NCI-H748 (cell line): ENCODE measurements around the gene PEX10.
A peak's percentile ranks its signal among the peaks of the same experiment; 100 is the strongest.

ENCODE experiments used
- DNase-seq: peaks from one replicate; lab custom pipeline; 2025; ENCODE audit not compliant: unreplicated experiment; lab: John Stamatoyannopoulos, UW

The PEX10 gene

DNA sequence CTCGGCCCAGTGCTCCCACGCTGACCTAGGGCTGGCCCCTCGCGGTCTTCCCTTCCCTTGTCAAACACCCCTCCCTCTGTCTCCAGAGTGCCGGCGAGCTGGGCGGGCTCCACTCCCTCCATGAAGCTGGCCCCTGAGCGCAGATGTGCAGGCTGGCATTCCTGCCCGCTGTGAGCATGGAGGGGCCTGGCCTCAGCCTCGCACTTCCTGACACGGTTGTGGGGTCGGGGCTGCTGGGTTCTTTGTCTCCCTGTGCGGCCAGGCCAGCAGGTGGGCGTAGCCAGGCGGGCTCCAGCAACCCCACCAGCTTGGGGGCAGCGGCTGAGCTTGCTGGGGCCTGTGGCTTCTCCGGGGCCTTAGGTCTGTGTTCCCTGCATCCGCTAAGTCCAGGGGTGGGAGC is 14.2 kb upstream of the PEX10 start:
- no peak for DNase-seq

DNA sequence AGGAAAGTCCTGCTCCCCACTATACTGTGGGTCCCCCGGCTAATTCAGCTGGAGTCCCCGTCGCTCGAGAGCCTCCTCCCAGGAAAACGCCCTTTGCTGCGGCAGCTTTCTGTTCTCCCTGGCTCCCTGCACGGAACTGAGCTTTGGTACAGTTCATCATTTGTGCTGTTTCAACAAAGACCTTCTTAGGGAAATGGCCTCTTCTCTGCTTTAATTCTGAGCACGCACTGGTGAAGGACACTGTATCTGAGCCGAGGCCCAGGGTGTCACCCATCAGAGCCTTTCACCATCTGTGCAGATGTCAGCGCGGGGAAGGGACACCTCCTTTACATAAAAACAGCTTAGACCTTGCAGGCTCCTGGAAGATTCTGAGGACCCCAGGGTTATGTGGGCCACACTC is 13.5 kb upstream of the PEX10 start:
- no peak for DNase-seq

- no peak for DNase-seq
These were observed 10.2 kb upstream of the PEX10 start for GRCh38 chr1:2422523-2422922.

DNA sequence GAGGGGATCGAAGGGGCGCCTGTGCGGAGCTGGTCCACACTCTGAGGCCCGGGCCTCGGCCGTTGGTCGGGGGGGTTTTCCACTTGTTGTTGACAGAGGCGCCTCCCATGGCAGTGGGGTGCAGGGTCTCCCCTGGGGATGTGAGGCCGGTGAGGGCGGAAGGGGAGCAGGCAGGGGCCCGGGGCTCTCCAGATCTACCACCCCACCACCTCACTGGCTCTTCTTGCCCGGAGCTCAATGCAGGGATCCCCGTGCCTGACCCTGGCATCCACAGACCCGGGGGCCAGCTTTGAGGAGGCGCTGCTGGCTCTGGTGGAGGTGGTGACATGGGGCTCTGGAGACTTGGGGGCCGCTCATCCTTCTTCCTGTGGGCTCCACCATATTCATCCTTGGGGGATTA is 7.1 kb upstream of the PEX10 start:
- no peak for DNase-seq

- DNase-seq, result no peak
These were observed 6.5 kb upstream of the PEX10 start for GRCh38 chr1:2418791-2419320.

GRCh38 chr1:2417833-2418225 is 5.5 kb upstream of the PEX10 start:
- no peak for DNase-seq

DNA sequence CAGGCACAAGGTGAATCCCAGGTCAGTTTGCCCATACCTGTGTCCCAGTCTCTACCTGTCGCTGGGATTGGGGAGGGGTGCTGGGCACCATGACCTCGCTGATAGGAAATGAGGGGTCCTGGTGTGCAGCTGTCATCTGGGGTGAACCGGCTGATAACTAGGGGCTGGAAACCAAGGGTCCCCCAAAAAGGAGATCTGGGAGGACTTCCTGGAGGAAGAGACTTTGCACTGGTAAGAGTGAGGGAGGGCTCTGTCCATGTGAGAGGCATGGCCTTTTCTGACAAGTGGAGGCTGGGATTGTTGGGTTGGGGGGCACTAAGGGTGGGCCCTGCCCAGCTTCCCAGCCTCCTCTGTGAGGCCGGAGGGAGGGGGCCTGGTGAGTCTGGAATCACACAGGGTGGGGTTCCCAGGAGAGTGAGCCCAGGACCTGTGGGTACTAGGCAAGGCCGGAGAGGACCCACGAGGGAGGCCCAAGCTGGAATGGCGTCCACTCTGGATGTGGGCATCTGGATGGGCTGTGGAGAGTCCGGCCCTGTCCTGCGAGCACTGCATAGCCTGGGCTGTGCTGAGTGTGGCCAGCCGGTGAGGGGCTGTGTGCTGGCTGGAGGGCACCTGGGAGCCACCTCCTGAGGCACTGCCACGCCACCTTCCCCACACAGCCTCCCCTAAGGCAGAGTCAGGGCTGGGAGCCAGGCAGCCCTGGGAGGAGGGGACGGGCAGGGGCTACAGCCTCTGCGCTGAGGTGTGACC is 4.9 kb upstream of the PEX10 start:
- no peak for DNase-seq

- DNase-seq, result peak; percentile 26
These were observed 4.0 kb upstream of the PEX10 start for GRCh38 chr1:2416403-2416802.

- peak; percentile 30 for DNase-seq
These were observed 3.4 kb upstream of the PEX10 start for GRCh38 chr1:2415801-2416208.

GRCh38 chr1:2415337-2415736 is 3.0 kb upstream of the PEX10 start:
- no peak for DNase-seq

DNA sequence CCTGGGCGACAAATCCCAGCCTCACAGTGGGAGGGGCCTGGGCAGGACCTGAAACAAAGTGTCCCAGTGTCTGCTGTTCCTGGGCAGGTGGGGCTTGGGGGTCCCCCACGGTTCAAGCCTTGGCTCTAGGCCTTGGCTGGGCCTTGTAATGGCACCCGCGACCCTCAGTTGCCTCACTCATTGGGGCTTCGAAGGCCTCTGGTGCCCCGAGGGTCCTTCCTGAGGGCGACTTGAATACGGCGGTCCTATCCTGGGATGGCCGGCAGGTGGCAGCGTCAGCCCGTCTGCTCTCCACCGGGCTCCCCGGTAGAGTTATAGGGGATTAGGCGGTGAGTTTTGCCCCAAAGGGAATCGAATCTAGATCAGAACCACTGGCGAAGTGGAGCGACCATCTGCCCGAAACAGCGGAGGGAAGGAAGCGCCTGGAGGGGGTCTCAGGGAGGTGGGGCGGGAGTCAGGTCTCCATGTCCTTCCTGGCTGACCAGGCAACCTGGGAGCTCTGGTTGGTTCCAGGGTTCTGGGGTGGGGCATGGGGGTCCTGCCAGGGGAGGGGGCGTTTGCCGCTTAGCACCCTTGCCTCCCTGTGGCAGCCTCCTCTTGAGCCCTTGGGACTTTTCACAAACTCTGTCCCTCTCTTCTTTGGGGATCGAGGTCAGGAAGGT is 2.1 kb upstream of the PEX10 start:
- peak; percentile 53 for DNase-seq

DNA sequence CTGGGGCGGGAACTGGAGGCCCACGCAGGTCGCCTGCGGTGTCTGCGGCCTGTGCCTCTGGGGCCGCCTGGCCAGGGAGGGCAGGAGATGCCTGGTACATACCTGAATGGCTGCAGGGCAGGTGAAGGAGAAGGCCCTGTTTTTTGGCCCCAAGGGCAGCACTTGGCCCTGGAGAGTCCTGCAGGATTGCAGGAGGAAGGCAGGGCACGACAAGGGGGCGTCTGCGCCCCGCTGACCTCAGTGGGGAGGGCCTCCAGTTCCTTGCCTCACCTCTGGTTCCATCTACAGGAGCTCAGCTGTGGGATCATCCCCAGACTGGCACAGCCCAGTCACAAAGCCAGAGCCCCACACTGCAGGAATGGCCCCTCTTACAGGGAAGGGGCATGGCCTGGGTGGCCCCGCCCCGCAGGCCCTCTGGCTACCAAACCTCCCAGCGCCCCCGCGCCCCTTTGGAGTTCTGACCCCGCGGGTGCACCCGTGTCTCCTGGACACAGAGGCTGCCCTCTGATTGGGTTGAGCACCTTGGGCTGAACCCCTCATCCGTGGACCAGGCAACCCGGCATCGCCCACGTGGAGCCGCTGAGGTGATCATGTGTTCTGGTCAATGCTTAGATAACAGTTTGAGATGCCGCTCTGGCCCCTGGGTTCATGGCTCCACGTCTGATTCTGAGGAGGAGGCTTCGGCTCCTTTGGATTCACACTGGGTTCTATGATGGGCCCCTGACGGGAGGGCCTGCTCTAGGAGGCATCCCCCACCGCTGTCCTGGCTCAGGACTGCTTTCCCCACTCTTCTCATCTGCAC is 1.3 kb upstream of the PEX10 start:
- no peak for DNase-seq

GRCh38 chr1:2412773-2413494 is 570 bp upstream of the PEX10 start:
- DNase-seq, result peak; percentile 68

- DNase-seq, result peak; percentile 41
These were observed 466 bp downstream of the PEX10 start for GRCh38 chr1:2411801-2412394.

DNA sequence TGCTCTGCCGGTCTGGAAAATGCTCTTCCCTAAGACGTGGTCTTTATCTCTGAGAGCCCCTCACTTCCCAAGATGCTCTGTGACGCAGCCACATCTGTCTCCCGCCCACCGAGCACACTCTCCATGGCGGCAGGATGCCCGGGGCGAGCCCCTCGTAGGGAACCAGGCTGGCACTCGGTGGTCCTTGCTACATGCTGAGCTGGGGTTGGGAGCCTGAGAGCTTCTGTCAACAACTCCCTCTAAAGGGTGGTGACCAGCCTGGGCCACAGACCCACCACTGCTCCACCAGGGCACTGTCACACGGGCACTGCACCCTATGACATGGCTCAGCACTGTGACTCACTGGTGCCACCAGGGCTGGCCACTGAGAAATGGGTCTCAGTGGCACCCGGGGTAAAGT is 2.6 kb downstream of the PEX10 start:
- no peak for DNase-seq

DNA sequence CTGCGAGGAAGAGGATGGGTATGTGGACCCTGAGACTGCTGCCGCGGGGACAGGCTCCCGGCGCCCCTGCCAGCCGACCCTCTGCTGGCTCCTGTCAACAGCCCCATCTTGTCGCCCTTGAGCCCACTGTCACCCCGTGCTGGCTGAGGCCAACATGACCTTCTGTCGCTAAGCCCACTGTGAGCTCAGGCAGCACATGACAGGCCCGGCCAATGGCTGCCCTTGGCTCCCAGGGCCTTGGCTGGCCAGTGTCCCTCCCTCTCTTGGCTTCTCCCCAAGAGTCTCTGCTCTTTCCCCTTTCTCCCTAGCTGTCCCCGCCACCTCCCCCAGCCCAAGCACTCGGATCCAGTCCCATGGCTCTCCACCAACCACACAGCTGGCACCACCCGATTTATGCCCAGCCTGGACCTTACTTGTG is 3.5 kb downstream of the PEX10 start:
- no peak for DNase-seq

- no peak for DNase-seq
These were observed 3.9 kb downstream of the PEX10 start for GRCh38 chr1:2408456-2408855.

DNA sequence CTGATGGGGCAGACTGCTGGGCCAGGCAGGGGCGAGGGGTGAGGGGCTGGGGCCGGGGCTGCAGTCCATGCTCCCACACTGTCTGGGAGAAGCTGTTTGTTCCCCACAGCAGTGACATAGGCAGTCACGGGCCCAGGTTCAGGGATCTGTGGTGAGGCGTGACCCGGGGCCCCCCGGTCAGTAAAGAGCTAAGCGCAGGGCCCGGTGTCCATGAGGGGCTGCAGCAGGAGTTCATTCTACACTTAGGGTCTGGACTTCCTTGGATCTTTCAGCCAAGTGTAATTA is 4.4 kb downstream of the PEX10 start:
- DNase-seq, result no peak

DNA sequence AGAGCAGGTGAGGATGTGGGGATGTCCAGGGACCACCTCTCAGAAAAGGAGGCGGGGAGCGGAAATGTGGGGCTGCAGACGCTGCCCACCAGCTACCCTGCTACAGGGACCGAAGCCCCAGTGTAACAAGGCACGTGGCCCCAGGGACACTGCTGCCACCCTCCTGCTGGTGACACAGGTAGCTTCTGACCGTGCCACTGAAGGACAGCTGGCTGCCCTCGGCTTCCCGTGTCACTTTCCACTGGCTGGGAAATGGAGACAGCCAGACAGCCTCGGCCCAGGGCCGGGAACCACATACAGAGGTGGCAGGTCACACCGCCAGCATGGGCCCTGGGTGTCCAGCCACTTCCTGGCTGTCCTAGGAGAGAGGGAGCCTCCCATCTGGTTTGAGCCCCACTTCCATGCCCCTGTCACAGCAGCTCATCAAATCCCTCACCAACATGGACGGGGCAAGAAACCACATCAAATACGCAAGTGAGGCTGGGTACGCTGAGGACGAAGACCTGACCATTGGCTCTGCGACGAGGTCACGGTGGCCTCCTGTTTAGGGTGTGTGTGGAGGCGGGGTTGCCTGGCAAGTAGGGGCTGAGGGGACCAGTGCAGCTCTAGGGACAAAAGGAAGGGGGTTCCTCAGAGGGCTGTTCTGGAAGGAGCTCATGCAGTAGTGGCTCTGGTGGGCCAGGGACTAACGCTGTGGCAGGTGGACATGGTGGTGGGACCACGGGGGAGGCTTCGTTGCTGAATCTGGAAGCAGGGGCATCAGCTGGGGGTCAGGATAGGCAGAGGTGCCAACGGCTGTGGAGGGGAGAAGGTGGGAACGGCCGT is 5.0 kb downstream of the PEX10 start:
- no peak for DNase-seq

DNA sequence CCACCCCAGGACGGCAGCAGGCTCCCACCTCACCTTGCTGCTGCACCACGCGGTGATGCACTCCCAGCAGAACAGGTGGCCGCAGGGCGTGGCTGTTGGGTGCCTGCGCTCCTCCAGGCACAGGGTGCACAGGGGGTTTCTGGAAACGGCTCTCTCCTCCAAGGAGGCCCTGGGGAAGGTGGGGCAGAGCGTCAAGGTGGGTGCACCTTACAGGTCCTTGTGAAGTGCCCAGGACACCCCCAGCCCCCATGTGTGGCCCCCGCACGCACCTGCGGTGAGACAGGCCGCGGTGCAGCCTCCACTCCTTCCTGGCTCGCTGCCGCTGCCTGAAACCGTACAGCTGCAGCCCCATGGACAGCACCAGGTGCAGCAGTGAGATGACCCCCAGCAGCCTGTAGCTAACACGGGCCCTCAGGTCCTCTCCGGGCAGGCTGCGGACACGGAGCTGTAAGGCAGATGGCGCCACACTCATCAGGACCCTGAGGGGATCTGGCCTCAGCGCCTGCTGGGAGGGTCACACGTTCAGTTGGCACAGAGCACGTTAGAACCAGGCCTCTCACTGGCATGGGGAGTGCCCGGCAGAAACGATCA is 5.8 kb downstream of the PEX10 start:
- DNase-seq, result no peak
